ENCODE data around the gene ANK2.

ANK2 gene

DNA sequence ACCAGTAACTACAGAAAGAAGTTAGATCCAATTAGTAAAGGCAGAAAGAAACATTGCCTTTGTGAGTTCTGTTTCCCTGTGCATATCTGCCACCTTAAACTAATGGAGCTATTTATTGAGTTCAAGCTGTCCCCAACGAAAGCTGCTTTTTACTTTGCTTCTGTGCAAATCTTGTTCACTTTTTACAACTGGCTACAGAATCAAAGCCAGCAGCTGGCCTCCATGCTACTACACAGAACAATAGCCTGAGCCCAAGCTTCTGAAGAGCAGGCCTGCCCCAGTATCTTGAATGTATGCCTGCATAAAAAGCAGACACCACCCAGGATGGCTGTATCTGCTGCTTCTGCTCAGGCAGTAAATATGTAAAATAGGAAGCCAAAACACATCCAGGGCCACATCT is 28.1 kb downstream of the ANK2 start:
- Histone ChIP-seq H2AFZ (ENCODE audit: low read length) (no peak overlapping the region), H3K79me2 (ENCODE audit: insufficient read depth, low read length) (no peaks in the 10 kb centered on the region), H3K36me3 (ENCODE audit: insufficient read depth, low read length) (no peaks in the 10 kb centered on the region), H3K9me2 (replicated peaks; ENCODE audit: low read depth, low read length) (no peaks in the 10 kb centered on the region), H3K27me3 (ENCODE audit: insufficient read depth, low read length, poor library complexity, severe bottlenecking) (no peaks in the 10 kb centered on the region), H3K9ac (ENCODE audit: low read depth, low read length, poor library complexity, severe bottlenecking) (no peak overlapping the region), H3K4me2 (ENCODE audit: low read depth, low read length, poor library complexity, severe bottlenecking) (no peak overlapping the region), H3K4me1 (ENCODE audit: insufficient read depth, low read length, poor library complexity, severe bottlenecking) (no peaks in the 10 kb centered on the region), H4K20me1 (ENCODE audit: insufficient read depth, low read length, poor library complexity, severe bottlenecking) (no peaks in the 10 kb centered on the region), H3K9me3 (ENCODE audit: insufficient read depth, low read depth, low read length) (no peaks in the 10 kb centered on the region), H3F3A (ENCODE audit: low read depth) (no peaks in the 10 kb centered on the region), H3K4me3 (ENCODE audit: low read length, poor library complexity, severe bottlenecking) (no peak overlapping the region)
- TF ChIP-seq, protein P1, sequence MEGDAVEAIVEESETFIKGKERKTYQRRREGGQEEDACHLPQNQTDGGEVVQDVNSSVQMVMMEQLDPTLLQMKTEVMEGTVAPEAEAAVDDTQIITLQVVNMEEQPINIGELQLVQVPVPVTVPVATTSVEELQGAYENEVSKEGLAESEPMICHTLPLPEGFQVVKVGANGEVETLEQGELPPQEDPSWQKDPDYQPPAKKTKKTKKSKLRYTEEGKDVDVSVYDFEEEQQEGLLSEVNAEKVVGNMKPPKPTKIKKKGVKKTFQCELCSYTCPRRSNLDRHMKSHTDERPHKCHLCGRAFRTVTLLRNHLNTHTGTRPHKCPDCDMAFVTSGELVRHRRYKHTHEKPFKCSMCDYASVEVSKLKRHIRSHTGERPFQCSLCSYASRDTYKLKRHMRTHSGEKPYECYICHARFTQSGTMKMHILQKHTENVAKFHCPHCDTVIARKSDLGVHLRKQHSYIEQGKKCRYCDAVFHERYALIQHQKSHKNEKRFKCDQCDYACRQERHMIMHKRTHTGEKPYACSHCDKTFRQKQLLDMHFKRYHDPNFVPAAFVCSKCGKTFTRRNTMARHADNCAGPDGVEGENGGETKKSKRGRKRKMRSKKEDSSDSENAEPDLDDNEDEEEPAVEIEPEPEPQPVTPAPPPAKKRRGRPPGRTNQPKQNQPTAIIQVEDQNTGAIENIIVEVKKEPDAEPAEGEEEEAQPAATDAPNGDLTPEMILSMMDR (conservative IDR thresholded peaks at IDR 0.05; ENCODE audit: low read length) = no peak
- TF ChIP-seq EZH2phosphoT487 (IDR thresholded peaks at IDR 0.05; ENCODE audit: borderline replicate concordance) = no peak

DNA sequence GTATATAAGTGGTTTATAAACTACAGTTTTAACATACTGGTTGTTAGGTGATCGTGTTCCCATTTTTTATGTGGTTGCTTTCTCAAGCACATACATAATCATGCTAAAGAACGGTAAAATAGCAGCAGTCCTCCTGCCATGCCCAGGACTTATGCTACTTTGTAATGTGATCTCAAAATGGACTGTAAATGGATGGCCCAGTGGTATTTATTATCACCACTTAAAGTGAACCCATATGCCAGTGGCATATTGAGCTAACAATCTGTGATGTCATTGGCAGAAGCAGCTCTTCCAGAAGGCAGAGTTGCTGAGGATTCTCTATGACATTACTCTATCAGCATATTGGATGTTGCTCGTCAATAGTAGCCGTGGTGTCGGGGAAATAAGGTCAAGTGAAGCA is 28.6 kb downstream of the ANK2 start:
- Histone ChIP-seq H3F3A (ENCODE audit: low read depth) (no peaks in the 10 kb centered on the region), H3K36me3 (ENCODE audit: insufficient read depth, low read length) (no peaks in the 10 kb centered on the region), H3K4me3 (ENCODE audit: low read length, poor library complexity, severe bottlenecking) (no peak overlapping the region), H3K9ac (ENCODE audit: low read depth, low read length, poor library complexity, severe bottlenecking) (no peak overlapping the region), H3K27me3 (ENCODE audit: insufficient read depth, low read length, poor library complexity, severe bottlenecking) (no peaks in the 10 kb centered on the region), H3K9me3 (ENCODE audit: insufficient read depth, low read depth, low read length) (no peaks in the 10 kb centered on the region), H2AFZ (ENCODE audit: low read length) (no peak overlapping the region), H3K4me2 (ENCODE audit: low read depth, low read length, poor library complexity, severe bottlenecking) (no peak overlapping the region), H3K4me1 (ENCODE audit: insufficient read depth, low read length, poor library complexity, severe bottlenecking) (no peaks in the 10 kb centered on the region), H4K20me1 (ENCODE audit: insufficient read depth, low read length, poor library complexity, severe bottlenecking) (no peaks in the 10 kb centered on the region), H3K9me2 (replicated peaks; ENCODE audit: low read depth, low read length) (no peaks in the 10 kb centered on the region), H3K79me2 (ENCODE audit: insufficient read depth, low read length) (no peaks in the 10 kb centered on the region)
- no peak for TF ChIP-seq EZH2phosphoT487 (IDR thresholded peaks at IDR 0.05; ENCODE audit: borderline replicate concordance)
- TF ChIP-seq, protein P1 (conservative IDR thresholded peaks at IDR 0.05; ENCODE audit: low read length) = no peak

DNA sequence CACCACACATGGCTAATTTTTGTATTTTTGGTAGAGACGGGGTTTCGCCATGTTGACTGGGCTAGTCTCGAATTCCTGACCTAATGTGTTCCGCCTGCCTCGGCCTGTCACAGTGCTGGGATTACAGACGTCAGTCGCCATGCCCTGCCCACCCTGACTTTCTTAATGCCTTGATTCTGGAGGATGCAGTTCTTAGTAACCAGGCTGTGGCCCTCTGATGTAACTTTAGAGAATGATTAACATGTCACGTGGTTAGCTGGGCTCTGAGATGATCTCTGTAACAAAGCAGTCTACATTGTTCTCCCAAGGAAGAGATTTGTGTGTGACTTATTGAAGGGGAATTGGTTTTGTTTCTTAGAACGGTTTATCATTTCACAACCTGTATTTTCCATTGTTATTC is 30.6 kb downstream of the ANK2 start:
- Histone ChIP-seq H3K9me2 (replicated peaks; ENCODE audit: low read depth, low read length) (no peaks in the 10 kb centered on the region), H3K79me2 (ENCODE audit: insufficient read depth, low read length) (no peaks in the 10 kb centered on the region), H3K9ac (ENCODE audit: low read depth, low read length, poor library complexity, severe bottlenecking) (no peak overlapping the region), H3K27me3 (ENCODE audit: insufficient read depth, low read length, poor library complexity, severe bottlenecking) (no peaks in the 10 kb centered on the region), H3K9me3 (ENCODE audit: insufficient read depth, low read depth, low read length) (no peaks in the 10 kb centered on the region), H4K20me1 (ENCODE audit: insufficient read depth, low read length, poor library complexity, severe bottlenecking) (no peaks in the 10 kb centered on the region), H3F3A (ENCODE audit: low read depth) (no peaks in the 10 kb centered on the region), H2AFZ (ENCODE audit: low read length) (no peak overlapping the region), H3K4me3 (ENCODE audit: low read length, poor library complexity, severe bottlenecking) (no peak overlapping the region), H3K4me2 (ENCODE audit: low read depth, low read length, poor library complexity, severe bottlenecking) (no peak overlapping the region), H3K36me3 (ENCODE audit: insufficient read depth, low read length) (no peaks in the 10 kb centered on the region), H3K4me1 (ENCODE audit: insufficient read depth, low read length, poor library complexity, severe bottlenecking) (no peaks in the 10 kb centered on the region)
- no peak for TF ChIP-seq EZH2phosphoT487 (IDR thresholded peaks at IDR 0.05; ENCODE audit: borderline replicate concordance)
- TF ChIP-seq, protein P1 (conservative IDR thresholded peaks at IDR 0.05; ENCODE audit: low read length) = no peak

All from Loucy (cell line).